Neural progenitor cell (in vitro differentiated cells): Measurements from ENCODE around the gene ACOT7.

Source experiments
- EZH2 ChIP-seq: fragments of 200-600 bp; sonication (generic); IDR thresholded peaks from 2 replicates; pipeline ENCODE4 v1.6.1; 2017; ENCODE audit warnings: antibody characterized with exemption, mild to moderate bottlenecking, moderate library complexity
- TF ChIP-seq, protein P1 (sequence below): fragments of 200-600 bp; sonication (generic); IDR thresholded peaks from 2 replicates; pipeline ENCODE4 v1.5.1; 2017; ENCODE audit warnings: antibody characterized with exemption, mild to moderate bottlenecking

DNA sequence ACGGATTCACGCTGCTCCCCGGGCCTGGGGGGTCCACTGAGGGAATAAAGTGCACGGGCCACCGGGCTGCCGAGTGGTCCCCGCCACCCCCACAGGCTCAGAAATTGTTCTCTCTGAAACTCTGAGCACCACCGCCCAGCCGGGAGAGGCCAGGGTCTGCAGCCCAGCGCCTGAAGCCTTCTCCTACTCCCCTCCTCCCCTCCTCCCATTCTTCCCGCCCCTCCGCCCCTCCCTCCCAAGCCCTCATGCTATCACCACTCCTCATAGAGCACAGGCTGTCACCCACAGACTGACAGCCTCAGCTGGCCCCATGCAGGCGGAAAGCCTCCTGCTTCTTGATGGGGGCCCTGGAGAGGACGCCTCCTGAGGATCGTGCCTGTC lies 132.0 kb downstream of the ACOT7 start:
- TF ChIP-seq, protein P1, sequence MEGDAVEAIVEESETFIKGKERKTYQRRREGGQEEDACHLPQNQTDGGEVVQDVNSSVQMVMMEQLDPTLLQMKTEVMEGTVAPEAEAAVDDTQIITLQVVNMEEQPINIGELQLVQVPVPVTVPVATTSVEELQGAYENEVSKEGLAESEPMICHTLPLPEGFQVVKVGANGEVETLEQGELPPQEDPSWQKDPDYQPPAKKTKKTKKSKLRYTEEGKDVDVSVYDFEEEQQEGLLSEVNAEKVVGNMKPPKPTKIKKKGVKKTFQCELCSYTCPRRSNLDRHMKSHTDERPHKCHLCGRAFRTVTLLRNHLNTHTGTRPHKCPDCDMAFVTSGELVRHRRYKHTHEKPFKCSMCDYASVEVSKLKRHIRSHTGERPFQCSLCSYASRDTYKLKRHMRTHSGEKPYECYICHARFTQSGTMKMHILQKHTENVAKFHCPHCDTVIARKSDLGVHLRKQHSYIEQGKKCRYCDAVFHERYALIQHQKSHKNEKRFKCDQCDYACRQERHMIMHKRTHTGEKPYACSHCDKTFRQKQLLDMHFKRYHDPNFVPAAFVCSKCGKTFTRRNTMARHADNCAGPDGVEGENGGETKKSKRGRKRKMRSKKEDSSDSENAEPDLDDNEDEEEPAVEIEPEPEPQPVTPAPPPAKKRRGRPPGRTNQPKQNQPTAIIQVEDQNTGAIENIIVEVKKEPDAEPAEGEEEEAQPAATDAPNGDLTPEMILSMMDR, result no peak
- no peak for TF ChIP-seq EZH2
